Fibroblast of villous mesenchyme (primary cell): ENCODE measurements around the gene SLC51A. TPM values are rescaled to one million over a fixed set of nuclear protein-coding genes. Genes with fewer than 3 reads are reported as not detected.

Experiments
- DNase-seq: peaks from one replicate; pipeline ENCODE4 v3.0.0-alpha.2; 2010; ENCODE audit warnings: low read depth
- H3K4me3 ChIP-seq: 2 replicates; pipeline ENCODE4 v1.5.1; 2011; ENCODE audit warnings: low read depth, mild to moderate bottlenecking, low read length
- CTCF ChIP-seq: IDR thresholded peaks from 2 replicates; pipeline ENCODE4 v1.5.1; 2012; ENCODE audit warnings: low read depth, mild to moderate bottlenecking, low read length; ENCODE audit not compliant: insufficient read depth
- total RNA-seq: library from RNA; depleted of rRNA; stranded (reverse); fragments of >200 nt; gene quantifications from 2 replicates; pipeline ENCODE4 v1.2.3, GENCODE V29; 2012

The SLC51A gene
- total RNA-seq, 1 donor, result not detected

GRCh38 chr3:196225763-196226364 lies 9.5 kb downstream of the SLC51A start:
- DNase-seq, result no peak
- TF ChIP-seq CTCF, result no peak
- no peak overlapping the region for H3K4me3 ChIP-seq

GRCh38 chr3:196227121-196227561 lies 10.8 kb downstream of the SLC51A start:
- H3K4me3 ChIP-seq, result peak overlapping the region; percentile 27
- TF ChIP-seq CTCF, result no peak
- no peak for DNase-seq

- DNase-seq, result peak; percentile 64
- peak overlapping the region; percentile 27 for H3K4me3 ChIP-seq
- no peak for TF ChIP-seq CTCF
Measured at GRCh38 chr3:196227629-196228493, 11.5 kb downstream of the SLC51A start.

- H3K4me3 ChIP-seq, result no peak overlapping the region
- TF ChIP-seq CTCF, result no peak
- no peak for DNase-seq
Measured at GRCh38 chr3:196232154-196232881, 16.0 kb downstream of the SLC51A start.

GRCh38 chr3:196232882-196233251 lies 16.5 kb downstream of the SLC51A start:
- TF ChIP-seq CTCF, result no peak
- DNase-seq, result no peak
- no peak overlapping the region for H3K4me3 ChIP-seq

- peak; percentile 42 for DNase-seq
- TF ChIP-seq CTCF, result no peak
- H3K4me3 ChIP-seq, result no peak overlapping the region
Measured at GRCh38 chr3:196235452-196236122, 19.3 kb downstream of the SLC51A start.
